Measurements from ENCODE around the gene TNFRSF1A.

DNA sequence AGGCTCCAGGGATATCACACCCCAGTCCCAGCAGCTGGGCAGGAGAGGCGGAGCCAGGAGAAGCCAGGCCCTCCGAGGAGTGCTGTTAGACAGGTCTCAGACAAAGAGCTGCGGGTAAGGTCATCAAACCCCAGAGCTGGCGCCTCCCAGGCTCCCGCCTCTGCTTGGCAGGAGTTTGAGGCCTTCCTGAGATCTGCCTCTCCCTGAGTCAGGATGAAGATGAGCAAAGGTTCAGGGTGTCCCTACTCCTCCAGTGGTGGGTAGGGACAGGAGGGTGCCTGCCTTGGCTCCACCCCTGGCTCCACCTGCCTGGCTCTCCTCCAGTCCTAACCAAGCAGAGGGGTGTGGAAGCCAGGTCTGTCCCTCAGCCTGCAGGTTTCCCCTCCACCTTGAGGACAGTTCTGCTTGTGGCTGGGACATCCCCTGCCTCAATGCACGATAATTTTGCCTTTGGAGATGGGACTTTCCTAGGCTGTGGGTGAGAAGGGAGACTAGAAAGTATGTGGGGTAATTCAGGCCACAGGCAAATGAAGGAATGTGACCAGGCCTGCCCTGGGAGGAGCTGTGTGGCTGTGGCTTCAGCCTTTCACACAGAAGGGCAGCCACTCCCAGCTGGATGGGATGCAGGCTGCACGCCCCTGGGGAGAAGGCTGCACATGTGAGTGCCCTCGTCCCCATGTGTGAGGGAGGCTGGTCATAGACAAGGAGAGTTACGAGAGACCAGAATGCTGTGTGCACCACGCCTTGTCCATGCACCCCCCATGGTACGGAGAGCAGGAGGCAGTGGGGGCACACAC, 29.1 kb downstream of the TNFRSF1A start:
- TF ChIP-seq, protein P1, sequence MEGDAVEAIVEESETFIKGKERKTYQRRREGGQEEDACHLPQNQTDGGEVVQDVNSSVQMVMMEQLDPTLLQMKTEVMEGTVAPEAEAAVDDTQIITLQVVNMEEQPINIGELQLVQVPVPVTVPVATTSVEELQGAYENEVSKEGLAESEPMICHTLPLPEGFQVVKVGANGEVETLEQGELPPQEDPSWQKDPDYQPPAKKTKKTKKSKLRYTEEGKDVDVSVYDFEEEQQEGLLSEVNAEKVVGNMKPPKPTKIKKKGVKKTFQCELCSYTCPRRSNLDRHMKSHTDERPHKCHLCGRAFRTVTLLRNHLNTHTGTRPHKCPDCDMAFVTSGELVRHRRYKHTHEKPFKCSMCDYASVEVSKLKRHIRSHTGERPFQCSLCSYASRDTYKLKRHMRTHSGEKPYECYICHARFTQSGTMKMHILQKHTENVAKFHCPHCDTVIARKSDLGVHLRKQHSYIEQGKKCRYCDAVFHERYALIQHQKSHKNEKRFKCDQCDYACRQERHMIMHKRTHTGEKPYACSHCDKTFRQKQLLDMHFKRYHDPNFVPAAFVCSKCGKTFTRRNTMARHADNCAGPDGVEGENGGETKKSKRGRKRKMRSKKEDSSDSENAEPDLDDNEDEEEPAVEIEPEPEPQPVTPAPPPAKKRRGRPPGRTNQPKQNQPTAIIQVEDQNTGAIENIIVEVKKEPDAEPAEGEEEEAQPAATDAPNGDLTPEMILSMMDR (IDR thresholded peaks at IDR 0.05): no peak
- TF ChIP-seq POLR2A (IDR thresholded peaks at IDR 0.05): no peak
